OCI-M2 (cell line): Measurements from ENCODE around the gene WRAP53.
A peak's percentile ranks its signal among the peaks of the same experiment; 100 is the strongest.
"Not testable (repeated sequence)": the region's sequence is repeated elsewhere in the genome, so short reads cannot be mapped to it uniquely, and the experiment has no call there.

Experiments
- DNase-seq: peaks from one replicate; lab custom pipeline; 2025; ENCODE audit not compliant: unreplicated experiment; lab: John Stamatoyannopoulos, UW

Gene WRAP53

GRCh38 chr17:7687908-7688807, at the start of gene WRAP53:
WRAP53 (plus strand) TSS chr17:7688477; CDS start chr17:7688649, 172 bp downstream.
- peak; percentile 84 for DNase-seq

- no peak for DNase-seq
Observed at GRCh38 chr17:7640783-7641182, 47.5 kb upstream of the WRAP53 start.

DNA sequence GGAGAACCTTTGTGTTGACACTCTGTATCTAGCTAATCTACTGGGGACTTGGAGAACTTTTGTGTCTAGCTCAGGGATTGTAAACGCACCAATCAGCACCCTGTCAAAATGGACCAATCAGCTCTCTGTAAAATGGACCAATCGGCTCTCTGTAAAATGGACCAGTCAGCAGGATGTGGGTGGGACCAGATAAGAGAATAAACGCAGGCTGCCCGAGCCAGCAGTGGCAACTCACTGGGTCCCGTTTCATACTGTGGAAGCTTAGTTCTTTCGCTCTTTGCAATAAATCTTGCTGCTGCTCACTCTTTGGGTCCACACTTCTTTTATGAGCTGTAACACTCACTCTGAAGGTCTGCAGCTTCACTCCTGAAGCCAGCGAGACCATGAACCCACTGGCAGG, 46.6 kb upstream of the WRAP53 start:
- DNase-seq = not testable (repeated sequence)

DNA sequence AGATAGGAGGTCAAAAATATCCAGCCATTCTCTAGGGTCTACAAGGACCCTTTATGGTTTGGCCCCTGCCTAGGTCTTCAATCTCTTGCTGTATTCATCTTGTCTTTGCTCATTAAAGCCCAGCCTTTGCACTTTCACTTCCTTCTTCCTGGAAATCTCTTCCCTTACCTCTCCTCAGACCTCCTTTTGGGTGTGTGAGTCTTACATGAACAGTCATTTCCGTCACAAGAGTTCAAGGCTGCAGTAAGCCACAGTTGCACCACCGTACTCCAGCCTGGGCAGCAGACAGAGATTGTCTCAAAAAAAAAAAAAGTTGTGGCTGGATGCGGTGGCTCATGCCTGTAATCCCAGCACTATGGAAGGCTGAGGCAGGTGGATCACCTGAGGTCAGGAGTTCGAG, 43.5 kb upstream of the WRAP53 start:
- DNase-seq = no peak

DNA sequence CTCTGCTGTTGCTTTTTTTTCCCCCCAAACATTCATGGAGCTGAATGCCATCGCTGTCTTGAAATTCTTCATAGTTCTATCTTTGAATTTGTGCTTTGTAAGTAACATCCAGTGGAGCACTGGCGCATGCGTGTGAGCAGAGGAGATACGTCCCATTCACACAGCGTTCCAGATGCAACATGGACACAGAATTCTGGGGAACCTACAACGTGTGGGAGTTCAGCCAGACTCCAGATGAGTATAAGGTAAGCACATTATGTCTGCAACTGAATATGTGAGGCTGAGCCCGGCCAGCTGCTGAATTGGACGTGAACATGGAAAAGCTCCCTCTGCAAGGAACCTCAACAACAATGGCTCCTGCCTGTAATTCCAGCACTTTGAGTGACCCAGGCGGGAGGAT, 41.8 kb upstream of the WRAP53 start:
- no peak for DNase-seq

DNA sequence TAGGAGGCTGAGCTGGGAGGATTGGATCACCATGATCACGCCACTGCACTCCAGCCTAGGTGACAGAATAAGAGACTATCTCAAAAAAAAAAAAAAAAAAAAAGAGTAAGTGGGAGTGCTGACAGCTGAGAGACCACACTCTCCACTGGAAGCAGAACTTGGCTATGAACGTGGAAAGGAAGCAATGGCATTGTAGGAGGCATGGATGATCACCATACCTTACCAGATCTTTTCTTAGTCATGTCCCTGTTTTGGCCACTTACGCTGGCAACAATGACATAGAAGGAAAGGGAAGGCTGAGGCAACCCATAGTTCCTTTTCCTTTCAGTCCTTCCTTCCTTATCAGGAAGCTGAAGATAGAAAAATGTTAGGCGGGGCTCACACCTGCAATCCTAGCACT, 41.3 kb upstream of the WRAP53 start:
- no peak for DNase-seq

DNA sequence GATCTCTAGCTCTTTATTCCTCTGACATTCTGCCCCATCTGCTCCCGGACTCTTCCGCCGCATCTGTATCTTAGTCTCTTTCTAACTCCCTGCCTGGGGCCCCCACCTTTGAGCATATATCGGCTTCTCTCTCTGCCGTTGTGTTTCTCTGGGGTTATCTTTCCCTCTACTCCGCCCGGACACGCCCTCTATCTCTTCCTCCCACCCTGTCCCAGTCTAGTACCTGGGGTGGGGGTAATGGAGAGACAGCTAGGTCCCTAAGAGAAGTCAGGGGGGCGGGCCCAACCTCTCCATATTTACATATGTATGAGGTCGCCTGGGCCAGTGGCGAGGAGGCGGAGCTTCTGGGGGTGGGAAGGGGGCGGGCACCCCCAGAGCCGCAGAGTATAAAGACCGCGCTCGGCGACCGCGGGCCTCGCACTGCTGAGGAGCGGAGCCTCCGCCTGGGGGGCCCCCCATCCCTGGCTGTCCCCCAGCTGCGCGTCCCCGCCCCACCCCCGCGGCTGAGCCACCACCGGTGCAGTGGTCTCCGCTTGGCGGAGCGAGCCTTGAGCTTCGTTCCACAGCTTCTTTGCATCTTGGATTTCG, 37.7 kb upstream of the WRAP53 start, which contains the start of gene ATP1B2:
Gene ATP1B2, plus strand, starts transcription at position 418 of the 588 bp plus-strand sequence. CDS start 593 bp downstream, outside the sequence.
- DNase-seq = peak; percentile 90

DNA sequence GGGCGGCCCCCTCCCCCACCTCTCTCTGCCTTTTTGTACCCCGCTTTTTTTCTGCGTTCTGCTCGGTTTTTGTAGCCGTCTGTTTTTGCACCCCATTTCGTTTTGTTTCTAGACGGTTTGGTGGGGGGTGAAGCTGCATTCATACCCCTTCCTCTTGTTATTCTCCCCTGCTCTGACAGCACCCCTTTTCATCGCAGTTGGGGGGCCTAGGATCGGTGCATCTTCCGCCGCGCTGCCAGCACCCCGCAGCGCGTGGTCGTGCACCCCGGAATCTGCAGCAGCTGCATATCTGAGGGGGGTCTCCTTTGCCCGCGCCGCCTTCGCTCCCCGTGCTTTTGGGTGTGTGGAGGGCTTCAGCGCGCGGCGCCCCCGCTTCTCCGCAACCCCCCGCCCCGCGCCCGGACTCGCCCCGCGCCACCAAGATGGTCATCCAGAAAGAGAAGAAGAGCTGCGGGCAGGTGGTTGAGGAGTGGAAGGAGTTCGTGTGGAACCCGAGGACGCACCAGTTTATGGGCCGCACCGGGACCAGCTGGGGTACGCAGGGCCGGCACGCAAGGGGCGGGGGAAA, 37.1 kb upstream of the WRAP53 start:
- DNase-seq = no peak

- DNase-seq = no peak
Observed at GRCh38 chr17:7651665-7652387, 36.5 kb upstream of the WRAP53 start.

DNA sequence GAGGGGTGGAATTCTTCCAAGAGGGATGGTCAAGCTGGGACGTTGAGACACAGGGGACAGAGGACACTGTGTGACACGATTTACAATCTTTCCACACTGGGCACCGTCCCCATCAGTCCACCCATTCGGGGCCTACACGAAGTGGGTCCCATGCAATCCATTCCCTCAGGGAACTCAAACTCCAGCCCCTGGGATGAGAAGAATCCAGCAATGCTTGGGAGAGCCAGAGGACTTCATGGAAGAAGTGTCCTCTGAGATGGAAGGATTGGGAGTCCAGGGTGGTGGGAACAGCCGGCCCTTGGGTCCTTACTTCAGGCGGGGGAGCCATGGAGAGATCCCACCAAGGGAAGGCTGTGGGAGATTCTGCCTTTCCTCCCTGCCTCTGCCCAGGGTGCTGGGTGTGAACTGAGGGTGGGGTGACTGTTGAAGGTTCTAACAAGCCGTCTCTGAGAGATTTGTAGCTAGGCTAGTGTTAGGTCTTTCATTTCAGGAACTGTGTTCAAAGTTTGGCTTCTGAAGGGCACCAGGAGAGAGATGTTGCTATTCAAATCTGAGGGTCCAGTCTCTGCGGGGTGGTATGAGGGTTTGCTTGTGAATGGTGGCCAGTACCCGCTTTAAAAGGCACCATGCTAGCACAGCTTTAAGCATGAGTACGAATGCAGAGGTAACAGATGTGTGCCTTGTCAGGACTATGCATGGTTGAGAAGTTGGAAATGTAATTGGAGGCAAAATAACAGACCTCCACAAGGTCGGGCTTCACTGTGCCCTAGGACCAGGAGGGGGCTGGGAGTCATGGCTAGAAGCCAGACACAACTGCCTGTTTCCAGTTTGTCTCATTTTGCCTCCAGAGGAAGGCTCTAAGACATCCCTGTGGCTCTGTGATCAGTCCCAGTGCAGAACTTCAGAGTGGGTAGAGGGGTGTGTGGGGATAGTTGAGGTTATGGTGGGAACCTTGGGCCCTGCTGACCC, 35.6 kb upstream of the WRAP53 start:
- DNase-seq = no peak

GRCh38 chr17:7654832-7655540, 33.3 kb upstream of the WRAP53 start:
- no peak for DNase-seq

DNA sequence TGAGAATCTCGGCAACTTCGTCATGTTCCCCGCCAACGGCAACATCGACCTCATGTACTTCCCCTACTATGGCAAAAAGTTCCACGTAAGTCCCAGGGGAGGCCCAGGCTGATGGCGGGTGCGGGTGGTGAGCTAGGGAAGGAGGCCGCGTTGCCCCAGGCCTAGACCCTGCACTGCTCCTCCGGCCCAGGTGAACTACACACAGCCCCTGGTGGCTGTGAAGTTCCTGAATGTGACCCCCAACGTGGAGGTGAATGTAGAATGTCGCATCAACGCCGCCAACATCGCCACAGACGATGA, 32.8 kb upstream of the WRAP53 start:
- no peak for DNase-seq

DNA sequence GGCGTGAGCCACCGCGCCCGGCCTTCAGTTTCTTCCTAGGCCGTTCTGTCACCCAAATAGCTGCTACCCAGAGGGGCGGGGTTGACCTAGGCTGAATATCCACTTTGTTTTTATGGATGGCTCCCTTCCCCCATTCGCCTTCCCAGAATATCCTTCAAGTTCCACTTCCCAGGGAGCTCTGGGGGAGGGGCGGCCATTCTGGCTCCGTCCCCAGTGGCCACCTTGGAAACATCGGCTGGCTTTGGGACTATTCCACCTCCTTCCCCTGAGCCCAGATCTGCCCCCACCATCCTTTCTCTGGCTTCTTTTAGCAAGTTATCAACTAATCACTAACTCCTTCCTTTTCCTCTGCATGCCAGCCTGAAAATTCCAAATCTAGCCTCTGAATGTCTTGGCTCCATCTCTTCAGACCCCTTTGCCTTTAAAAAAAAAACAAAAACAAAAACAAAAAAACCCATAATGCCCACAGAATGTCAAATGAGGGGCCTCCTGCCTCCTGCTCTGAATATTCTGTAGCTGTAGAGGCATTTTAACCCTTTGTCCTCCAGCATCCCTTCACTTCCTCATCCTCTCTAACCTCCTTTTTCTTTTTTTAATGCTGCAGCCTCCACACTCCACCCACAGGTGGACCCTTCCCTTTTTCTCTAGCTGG, 31.2 kb upstream of the WRAP53 start:
- no peak for DNase-seq

GRCh38 chr17:7667656-7668406, 20.4 kb upstream of the WRAP53 start:
- DNase-seq = no peak

- DNase-seq = no peak
Observed at GRCh38 chr17:7668482-7668881, 19.8 kb upstream of the WRAP53 start.

- DNase-seq = no peak
Observed at GRCh38 chr17:7673239-7673638, 15.0 kb upstream of the WRAP53 start.

- DNase-seq = no peak
Observed at GRCh38 chr17:7674934-7675333, 13.3 kb upstream of the WRAP53 start.

DNA sequence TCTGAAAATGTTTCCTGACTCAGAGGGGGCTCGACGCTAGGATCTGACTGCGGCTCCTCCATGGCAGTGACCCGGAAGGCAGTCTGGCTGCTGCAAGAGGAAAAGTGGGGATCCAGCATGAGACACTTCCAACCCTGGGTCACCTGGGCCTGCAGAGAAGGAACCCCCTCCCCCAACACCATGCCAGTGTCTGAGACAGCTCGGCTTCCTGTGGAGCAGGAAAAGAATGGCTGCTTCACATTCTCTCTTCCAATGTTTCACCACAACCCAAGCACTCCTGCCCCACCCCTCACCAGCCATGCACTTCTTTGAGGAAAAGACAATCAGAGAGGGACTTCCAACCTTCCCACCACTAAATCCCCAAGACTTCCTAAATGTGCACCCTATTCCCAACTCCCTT, 11.7 kb upstream of the WRAP53 start:
- DNase-seq = no peak
